GM21360 (cell line): ENCODE measurements around the gene XRCC2.
"Not testable (repeated sequence)": the region's sequence is repeated elsewhere in the genome, so short reads cannot be mapped to it uniquely, and the experiment has no call there.

ENCODE experiments used
- ATAC-seq: cut with Tn5 transposase; IDR thresholded peaks from one replicate; pipeline ENCODE4 v1.9.1; 2021; ENCODE audit warnings: mild to moderate bottlenecking, moderate library complexity; ENCODE audit not compliant: unreplicated experiment

The XRCC2 gene

GRCh38 chr7:152666078-152666477, 9.9 kb downstream of the XRCC2 start:
- no peak for ATAC-seq

- ATAC-seq = no peak
Measured at GRCh38 chr7:152664636-152665035, 11.3 kb downstream of the XRCC2 start.

- ATAC-seq = no peak
Measured at GRCh38 chr7:152663931-152664330, 12.0 kb downstream of the XRCC2 start.

- no peak for ATAC-seq
Measured at GRCh38 chr7:152663148-152663740, 12.7 kb downstream of the XRCC2 start.

GRCh38 chr7:152661479-152661878, 14.5 kb downstream of the XRCC2 start:
- no peak for ATAC-seq

GRCh38 chr7:152660021-152660420, 15.9 kb downstream of the XRCC2 start:
- ATAC-seq = no peak

GRCh38 chr7:152654971-152655370, 21.0 kb downstream of the XRCC2 start:
- no peak for ATAC-seq

- ATAC-seq = no peak
Measured at GRCh38 chr7:152649220-152649619, 26.7 kb downstream of the XRCC2 start.

GRCh38 chr7:152647009-152647408, 28.9 kb downstream of the XRCC2 start:
- ATAC-seq = no peak

GRCh38 chr7:152646579-152646978, 29.4 kb downstream of the XRCC2 start:
- ATAC-seq = not testable (repeated sequence)

- ATAC-seq = no peak
Measured at GRCh38 chr7:152643979-152644559, 31.9 kb downstream of the XRCC2 start.

GRCh38 chr7:152641384-152641783, 34.6 kb downstream of the XRCC2 start:
- ATAC-seq = no peak

- no peak for ATAC-seq
Measured at GRCh38 chr7:152640829-152641228, 35.1 kb downstream of the XRCC2 start.

- no peak for ATAC-seq
Measured at GRCh38 chr7:152637920-152638580, 37.9 kb downstream of the XRCC2 start.

- no peak for ATAC-seq
Measured at GRCh38 chr7:152637161-152637560, 38.8 kb downstream of the XRCC2 start.

- ATAC-seq = no peak
Measured at GRCh38 chr7:152636441-152636840, 39.5 kb downstream of the XRCC2 start.

GRCh38 chr7:152633504-152633903, 42.4 kb downstream of the XRCC2 start:
- no peak for ATAC-seq

GRCh38 chr7:152633072-152633471, 42.9 kb downstream of the XRCC2 start:
- ATAC-seq = no peak

- not testable (repeated sequence) for ATAC-seq
Measured at GRCh38 chr7:152628772-152629171, 47.2 kb downstream of the XRCC2 start.

GRCh38 chr7:152624228-152624627, 51.7 kb downstream of the XRCC2 start:
- no peak for ATAC-seq

- ATAC-seq = no peak
Measured at GRCh38 chr7:152621426-152621825, 54.5 kb downstream of the XRCC2 start.

GRCh38 chr7:152619027-152619739, 56.8 kb downstream of the XRCC2 start:
- no peak for ATAC-seq
